Medulla oblongata (tissue), 1 donor: ENCODE measurements around the gene CD163L1.
"Not testable (repeated sequence)": the region's sequence is repeated elsewhere in the genome, so short reads cannot be mapped to it uniquely, and the experiment has no call there.

ENCODE experiments used
- DNase-seq: peaks from one replicate; pipeline ENCODE4 v3.0.0-alpha.2; 2015; ENCODE audit errors: extremely low spot score

CD163L1 gene

GRCh38 chr12:7404275-7404674 is 39.7 kb downstream of the CD163L1 start:
- no peak for DNase-seq

- DNase-seq: no peak
These were observed 40.5 kb downstream of the CD163L1 start for GRCh38 chr12:7403466-7403865.

- no peak for DNase-seq
These were observed 44.9 kb downstream of the CD163L1 start for GRCh38 chr12:7399089-7399488.

- DNase-seq: no peak
These were observed 47.5 kb downstream of the CD163L1 start for GRCh38 chr12:7396418-7396817.

- DNase-seq: no peak
These were observed 48.0 kb downstream of the CD163L1 start for GRCh38 chr12:7395950-7396349.

GRCh38 chr12:7387289-7387688 is 56.7 kb downstream of the CD163L1 start:
- no peak for DNase-seq

- DNase-seq: no peak
These were observed 60.8 kb downstream of the CD163L1 start for GRCh38 chr12:7383157-7383556.

- DNase-seq: no peak
These were observed 67.8 kb downstream of the CD163L1 start for GRCh38 chr12:7376196-7376595.

- DNase-seq: no peak
These were observed 68.8 kb downstream of the CD163L1 start for GRCh38 chr12:7375145-7375543.

GRCh38 chr12:7374423-7375144 is 69.4 kb downstream of the CD163L1 start:
- peak; percentile 6 for DNase-seq

GRCh38 chr12:7373226-7373625 is 70.7 kb downstream of the CD163L1 start:
- no peak for DNase-seq

GRCh38 chr12:7369274-7369729 is 74.7 kb downstream of the CD163L1 start:
- DNase-seq: no peak

GRCh38 chr12:7362734-7363133 is 81.2 kb downstream of the CD163L1 start:
- DNase-seq: no peak

- DNase-seq: no peak
These were observed 82.7 kb downstream of the CD163L1 start for GRCh38 chr12:7361265-7361664.

- no peak for DNase-seq
These were observed 89.4 kb downstream of the CD163L1 start for GRCh38 chr12:7354529-7354928.

- no peak for DNase-seq
These were observed 91.3 kb downstream of the CD163L1 start for GRCh38 chr12:7352661-7353060.

GRCh38 chr12:7351177-7351576 is 92.8 kb downstream of the CD163L1 start:
- DNase-seq: no peak

- DNase-seq: no peak
These were observed 94.5 kb downstream of the CD163L1 start for GRCh38 chr12:7349418-7349817.

GRCh38 chr12:7346551-7347225 is 97.3 kb downstream of the CD163L1 start:
- no peak for DNase-seq

- peak; percentile 3 for DNase-seq
These were observed 98.9 kb downstream of the CD163L1 start for GRCh38 chr12:7344833-7345606.

GRCh38 chr12:7339675-7340074 is 104.3 kb downstream of the CD163L1 start:
- DNase-seq: no peak

- not testable (repeated sequence) for DNase-seq
These were observed 106.2 kb downstream of the CD163L1 start for GRCh38 chr12:7337790-7338189.

GRCh38 chr12:7327918-7328317 is 116.0 kb downstream of the CD163L1 start:
- DNase-seq: no peak
